COLO668 (cell line): ENCODE measurements around the gene FCHSD2.
"Not testable (repeated sequence)": the region's sequence is repeated elsewhere in the genome, so short reads cannot be mapped to it uniquely, and the experiment has no call there.

Source experiments
- DNase-seq: peaks from one replicate; lab custom pipeline; 2025; ENCODE audit not compliant: unreplicated experiment; lab: John Stamatoyannopoulos, UW

The FCHSD2 gene

DNA sequence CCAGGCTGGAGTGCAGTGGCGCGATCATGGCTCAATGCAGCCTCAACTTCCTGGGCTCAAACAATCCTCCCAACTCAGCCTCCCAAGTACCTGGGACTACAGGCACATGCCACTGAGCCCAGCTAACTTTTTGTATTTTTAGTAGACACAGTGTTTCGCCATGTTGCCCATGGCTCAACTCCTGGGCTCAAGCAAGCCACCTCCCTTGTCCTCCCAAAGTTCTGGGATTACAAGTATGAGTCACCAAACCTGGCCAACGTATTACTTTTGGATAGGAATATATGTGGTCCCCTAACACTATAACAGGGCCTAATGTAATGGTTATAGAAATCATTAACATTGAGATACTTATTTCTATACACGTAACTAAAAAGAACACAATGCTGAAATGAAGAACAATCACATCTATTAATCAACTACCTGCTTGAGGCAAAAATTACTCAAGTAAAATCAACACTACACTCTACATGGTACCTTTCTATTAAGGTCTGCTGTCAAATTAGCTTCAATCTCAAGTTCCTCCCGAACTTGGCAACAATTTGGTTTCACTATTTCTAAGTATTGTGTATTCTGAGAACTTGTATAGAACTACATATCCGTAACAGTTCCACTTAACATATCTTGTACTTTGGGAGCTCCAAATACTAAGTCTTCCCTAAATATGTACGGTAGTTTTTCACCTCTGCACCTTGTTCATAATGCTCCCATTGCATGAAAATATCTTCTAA lies 124.9 kb downstream of the FCHSD2 start:
- DNase-seq = no peak

DNA sequence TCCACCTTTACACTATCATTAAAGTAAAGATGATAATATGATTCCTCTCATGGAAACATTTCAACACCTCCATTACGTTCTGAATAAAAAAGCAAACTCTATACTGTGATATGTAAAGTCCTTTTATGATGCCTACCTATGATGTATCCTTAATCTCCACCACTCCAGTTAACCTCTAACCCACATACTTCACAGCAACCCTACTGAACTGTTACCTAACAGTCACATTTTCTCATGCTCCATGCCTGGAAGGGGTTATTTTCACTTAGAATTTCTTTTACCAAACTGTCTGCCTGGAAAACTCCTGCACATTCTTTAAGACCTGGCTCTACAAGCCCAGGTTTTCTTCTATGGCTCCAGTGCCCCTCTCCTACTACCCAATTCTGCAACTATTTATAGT lies 129.1 kb downstream of the FCHSD2 start:
- DNase-seq = no peak

DNA sequence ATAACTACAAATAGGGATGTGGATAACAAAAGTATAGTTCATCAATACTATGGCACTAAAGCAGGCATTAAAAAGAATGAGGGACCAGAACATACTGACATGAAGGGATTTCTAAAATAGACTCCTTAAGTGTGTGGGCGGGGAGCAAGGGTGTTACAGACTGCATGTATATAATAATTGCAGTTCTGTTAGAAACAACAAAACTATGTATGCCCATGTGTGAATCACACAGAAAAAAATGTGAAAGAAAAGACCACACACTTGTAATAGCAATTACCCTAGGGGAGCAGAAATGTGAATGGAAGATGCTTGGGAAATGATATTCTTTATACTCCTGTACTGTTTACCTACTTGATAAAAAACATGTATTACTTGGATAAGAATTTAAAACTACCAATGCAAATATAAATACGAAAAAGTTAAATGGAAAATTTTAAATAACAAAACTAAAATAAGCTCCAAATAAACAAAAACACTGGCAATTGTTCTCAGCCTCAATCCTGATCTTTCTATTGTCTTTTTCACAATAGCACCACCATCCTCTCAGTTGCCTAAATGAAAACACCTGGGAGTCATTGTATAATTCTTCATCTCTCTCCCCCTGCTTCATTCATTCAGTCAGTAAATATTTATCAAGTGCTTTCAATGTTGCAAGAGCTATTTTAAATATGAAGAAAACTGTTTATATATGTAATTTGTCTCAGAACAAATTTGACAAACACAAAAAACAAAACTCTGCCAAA lies 129.8 kb downstream of the FCHSD2 start:
- no peak for DNase-seq

DNA sequence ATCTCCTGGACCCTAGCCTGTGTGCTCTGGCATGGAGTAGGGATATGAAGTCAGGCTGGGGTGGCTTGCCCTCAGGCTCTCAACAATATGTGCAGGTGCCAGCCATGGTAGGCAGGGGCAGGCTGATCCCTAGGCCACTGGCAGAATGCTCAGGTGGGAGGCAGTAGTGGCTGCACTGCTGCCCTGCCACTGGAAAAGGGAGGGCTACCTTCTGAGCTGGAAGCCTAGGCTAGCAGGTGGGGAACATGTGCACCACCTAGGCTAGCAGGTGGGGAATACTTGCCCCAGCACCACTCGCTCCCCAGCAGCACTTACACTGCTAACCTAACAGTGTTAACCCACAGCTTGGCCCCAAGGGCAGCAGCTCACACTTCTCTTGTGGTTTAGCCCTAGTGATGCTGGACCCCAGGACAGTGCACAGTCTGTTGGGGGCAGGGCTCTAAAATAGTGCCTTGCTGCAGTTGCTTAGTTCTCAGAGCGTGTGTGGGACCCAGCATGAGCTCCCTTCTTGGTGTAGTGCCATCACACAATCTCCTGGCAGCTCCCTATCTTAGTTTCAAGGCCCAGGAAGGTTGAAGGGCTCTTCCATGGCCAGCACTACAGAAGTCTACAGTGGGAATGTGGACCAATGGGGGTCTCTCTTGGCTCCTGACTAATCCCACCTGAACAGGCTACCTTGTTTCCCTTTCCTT lies 130.8 kb downstream of the FCHSD2 start:
- DNase-seq = no peak

DNA sequence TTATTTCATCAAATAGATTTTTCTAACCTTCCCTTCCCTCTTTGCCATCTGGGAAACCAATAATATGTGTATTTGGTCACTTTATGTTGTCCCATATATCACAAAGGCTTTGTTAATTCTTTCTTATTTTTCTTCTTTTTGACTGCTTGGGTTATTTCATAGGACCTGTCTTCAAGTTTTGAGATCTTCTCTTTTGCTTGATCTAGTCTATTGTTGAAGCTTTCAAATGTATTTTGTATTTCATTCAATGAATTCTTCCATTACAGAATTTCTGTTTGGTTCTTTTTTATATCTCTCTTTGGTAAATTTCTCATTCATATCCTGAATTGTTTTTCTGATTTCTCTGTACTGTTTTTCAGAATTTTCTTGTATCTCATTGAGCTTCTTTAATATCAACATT lies 132.1 kb downstream of the FCHSD2 start:
- DNase-seq = no peak

DNA sequence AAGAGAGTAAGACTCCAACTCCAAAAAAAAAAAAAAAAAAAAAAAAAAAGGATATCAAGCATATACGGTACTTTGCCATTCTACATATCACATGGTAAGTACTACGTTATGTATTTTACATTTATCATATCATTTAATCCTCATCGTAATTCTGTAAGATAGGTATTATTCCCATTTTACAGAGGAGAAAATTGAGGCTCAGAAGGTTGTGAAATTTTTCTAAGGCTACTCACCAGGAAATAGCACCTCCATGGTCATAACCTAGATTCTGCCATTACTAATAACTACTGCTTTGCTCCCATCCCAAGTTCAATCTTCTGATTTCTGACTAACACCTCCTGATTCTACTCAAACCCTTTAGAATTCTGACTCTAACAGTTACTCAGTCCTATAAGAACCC lies 138.0 kb downstream of the FCHSD2 start:
- DNase-seq = no peak

DNA sequence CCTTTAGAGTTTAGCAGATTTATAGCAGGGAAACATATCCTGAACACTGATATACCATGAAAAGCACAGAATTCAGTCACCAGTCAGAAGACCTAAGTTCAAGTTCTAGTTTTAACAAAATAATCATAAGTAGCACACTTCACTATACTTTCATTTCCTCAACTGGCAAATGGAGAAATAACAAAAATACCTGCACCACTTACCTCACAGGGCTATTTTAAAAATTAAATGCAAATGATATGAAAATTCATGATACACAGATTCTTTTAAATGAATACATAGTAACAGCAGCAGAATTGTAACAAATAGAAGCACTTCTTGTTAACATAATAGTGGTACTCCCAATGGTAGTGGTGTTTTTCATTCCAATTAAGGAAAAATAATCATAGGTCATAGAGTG lies 139.0 kb downstream of the FCHSD2 start:
- no peak for DNase-seq

DNA sequence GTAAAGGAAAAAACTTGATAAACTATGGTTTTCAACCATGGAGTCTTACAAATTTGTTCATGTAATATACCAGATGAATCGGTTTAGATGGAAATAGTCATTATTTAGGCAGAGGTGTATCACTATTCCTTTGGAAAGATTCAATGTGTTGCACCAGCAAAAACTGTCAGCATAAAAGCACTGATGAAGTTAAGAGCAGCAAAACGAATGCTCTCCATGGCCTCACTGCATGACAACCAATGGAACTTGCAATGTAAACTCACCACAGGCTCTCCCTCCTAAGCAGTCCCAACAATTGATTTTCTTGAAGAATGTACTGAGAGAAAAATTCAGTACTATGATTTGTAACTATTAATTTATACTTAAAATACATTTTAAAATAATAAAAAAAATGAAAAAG lies 139.9 kb downstream of the FCHSD2 start:
- DNase-seq = no peak

DNA sequence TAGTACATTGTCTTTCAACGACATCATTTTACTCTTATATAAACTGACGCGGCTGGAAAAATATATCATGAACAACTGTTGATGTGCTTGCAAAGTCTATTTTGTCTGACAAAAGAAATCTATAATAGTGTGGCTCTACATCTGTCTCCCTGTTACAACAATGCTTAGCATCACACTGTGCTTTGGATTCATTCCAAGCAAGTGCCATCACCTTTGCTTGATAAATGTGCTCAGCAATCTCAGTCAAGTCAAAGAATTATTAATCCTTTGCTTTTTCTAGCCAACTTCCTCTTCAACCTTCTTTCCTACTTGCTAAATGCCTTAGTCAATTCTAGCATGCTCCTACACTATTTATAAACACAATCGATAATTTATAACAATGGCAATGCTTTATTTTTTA lies 140.5 kb downstream of the FCHSD2 start:
- DNase-seq = peak; percentile 16

DNA sequence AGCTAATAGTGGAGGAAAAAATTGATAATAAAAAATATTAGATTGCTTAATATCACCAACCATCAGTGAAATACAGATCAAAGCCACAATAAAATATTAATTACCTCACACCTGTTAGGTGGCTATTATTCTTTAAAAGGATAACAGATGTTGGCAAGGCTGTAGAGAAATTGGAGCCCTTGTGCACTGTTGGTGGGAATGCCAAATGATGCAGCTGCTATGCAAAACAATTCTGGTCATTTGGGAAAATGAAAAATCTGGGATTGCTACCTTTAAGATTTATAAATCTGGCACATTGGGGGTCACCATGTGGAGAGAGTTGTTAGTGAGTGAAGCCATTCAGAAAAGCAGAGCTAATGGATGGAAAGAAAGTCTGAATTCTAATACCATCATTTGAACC lies 143.4 kb downstream of the FCHSD2 start:
- DNase-seq = no peak

DNA sequence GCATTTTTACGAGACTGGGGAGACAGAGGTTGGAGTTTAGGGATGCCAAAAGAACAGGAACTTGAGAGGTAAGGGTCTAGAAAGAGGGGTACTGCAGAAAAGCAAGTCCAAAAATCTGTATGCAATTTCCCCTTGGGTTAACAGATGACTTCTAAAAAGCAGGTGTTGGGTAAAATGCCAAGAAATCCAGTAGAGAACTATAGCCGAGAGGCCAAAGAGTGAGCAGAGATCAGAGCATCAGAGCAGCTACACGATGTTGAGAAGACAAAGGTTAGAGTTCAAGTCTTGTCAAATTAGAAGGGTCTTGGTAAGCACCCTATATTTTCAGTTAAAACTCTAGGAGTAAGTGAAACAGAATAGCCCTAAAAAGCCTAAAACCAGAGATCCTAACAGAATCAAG lies 145.2 kb downstream of the FCHSD2 start:
- DNase-seq = no peak

DNA sequence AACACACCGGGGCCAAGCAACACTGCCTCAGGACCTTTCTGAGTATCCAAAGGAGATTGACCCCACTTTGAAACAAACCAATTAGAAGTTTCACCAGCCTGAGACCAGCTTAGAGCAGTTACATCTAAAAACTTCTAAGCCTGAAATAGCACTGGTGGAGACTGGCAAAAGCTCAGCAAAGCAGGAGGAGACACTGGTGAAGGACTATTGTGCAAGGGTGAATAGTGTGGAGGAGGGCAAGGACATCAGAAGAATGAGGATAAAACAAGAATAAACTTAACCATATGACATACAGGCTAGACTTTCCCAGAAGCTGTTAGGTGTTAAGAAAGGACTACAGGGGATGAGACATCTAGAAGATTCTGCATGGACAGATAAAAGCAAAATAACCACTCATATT lies 152.4 kb downstream of the FCHSD2 start:
- no peak for DNase-seq

DNA sequence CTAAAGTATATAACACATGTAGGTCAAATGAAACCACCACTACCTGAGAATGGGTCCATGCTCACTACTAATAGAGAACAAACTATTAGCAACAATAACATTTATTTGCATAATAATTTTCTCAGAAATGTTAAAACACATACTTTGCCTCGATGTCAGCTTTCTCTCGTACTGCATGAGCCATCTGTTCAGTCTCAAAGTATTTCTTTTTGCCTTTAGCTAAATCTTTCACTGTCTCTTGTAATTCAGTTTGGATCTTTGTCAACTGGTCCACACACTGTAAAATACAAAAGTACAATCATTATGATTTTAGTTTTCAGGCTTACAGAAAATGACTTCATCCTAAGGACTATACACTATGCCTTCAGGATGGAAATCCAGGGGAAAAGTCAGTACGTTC lies 153.3 kb downstream of the FCHSD2 start:
- no peak for DNase-seq

DNA sequence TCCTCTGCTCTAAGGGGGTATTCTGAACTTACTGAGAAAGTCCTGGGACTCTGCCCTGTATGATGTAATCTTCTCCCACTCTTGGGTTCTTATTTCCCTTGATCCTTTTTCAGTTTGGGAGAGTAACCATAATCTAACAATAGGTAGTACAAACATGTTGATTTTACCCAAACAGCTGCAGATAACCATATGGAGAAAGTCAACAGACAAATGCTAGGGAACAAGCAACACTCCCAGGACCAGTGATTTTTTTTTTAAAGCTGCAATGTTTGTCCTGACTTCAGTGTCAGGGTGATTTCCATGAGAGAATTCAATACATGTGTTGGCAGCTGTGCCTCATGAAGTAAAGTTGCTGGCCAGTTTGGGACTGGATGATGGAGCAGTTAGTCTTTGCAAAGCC lies 156.5 kb downstream of the FCHSD2 start:
- no peak for DNase-seq

DNA sequence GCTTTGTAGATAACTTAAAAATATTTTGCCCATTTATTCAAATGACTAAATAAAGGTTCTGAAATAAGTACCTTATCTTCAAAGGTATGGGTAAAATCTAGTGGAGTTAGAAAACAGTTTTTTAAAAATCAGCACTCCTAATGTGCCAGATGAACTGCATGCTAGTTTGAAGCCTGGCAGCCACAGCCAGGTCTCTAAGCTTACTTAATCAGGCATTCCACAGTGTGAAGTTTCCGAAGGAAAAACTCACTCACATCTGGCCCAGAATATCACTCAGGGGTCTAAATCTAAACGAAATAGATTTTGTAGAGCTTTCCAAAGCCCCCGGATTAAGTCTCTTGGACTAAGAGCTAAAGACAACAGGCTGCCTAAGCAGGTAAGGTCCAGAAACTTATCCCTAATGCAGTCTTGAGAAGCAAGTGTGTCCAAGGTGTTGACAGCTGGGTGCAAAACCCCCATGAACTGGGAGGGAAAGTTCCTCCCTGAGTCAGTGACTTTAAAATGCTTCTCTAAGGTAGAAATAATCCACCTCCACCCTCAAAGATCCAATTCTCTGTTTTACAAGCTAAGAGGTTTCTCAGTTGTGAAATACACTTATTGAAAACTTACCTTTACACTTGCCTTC lies 157.6 kb downstream of the FCHSD2 start:
- DNase-seq = no peak

DNA sequence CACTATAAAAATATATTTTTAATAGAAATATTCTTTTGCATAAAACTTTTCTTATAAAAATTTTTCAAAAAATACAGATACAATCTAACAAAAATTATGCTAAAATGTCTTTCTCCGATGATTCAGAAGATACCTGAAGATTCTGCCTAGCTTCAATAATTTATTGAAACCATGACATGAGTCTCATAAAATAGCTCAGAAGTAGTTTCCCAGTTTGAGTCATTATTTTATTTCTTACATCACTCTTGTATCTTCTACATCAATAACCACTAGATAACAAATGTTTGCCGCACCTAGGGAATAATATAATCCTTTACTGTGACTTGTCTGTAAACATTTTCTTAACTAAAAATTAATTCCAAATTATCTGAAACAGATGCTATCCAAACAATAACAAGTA lies 158.6 kb downstream of the FCHSD2 start:
- no peak for DNase-seq

DNA sequence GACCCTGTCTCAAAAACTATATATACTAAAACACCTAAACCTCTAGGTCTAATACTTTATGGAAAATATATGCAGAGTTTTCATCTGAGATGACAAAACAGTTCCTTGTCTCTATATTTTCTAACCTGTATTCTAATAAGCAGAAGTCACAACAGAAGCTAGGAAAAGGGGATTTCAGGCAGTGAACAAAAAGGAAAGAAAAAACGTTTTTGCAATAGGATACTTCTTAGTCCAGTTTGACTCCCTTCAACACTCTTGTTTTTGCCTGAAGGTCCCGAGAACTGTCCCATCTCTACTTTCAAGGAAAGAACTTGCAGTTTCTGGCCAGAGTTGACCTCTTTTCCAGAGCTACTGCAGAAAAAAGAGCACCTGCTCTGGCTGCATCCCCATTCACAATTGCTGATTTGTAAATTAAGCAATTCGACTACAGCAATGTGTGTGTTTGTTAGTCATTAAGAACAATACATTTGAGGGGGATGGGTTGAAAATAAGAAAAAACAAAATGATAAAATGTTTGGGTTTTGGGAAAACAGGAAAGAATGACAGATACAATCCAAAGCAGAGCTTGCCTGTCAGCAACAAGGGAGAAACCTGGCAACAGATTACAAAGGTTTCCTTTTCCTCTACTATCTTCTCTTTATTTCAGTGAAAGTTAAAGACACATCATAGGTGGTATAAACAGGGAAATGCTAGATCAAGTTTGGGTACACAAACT lies 160.0 kb downstream of the FCHSD2 start:
- DNase-seq = no peak

DNA sequence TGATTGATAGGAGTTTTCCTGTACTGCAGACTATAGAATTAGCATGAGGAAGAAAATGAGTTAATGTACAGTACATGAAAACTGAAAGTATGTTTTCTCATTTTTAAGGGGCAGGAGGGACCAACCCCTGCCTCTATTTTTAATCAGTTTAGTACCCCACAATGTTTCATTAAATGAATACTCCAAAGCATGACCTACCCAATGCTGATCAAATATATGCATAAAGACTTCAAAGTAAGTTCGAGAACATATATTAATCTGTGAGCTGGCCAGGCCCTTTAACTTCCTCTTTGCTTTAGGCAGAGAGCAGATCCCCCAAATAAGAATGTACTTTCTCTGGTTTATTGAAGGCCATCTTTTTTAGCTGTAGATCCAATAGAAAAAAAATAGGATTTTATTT lies 161.0 kb downstream of the FCHSD2 start:
- no peak for DNase-seq

DNA sequence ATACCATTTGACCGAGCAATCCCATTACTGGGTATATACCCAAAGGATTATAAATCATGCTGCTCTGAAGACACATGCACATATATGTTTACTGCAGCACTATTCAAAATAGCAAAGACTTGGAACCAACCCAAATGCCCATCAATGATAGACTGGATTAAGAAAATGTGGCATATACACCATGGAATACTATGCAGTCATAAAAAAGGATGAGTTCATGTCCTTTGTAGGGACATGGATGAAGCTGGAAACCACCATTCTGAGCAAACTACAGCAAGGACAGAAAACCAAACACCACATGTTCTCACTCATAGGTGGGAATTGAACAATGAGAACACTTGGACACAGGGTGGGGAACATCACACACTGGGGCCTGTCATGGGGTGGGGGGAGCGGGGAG lies 164.3 kb downstream of the FCHSD2 start:
- DNase-seq = not testable (repeated sequence)

DNA sequence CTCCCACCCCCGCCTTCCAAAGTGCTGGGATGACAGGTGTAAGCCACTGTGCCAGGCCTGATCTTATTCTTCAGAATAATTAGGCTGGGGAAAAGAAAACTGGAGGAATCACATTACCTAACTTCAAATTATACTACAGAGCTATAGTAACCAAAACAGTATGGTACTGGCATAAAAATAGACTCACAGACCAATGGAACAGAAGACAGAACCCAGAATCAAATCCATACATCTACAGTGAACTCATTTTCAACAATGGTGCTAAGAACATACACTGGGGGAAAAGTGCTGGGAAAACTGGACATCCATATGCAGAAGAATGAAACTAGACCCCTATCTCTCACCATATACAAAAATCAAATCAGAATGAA lies 165.6 kb downstream of the FCHSD2 start:
- DNase-seq = not testable (repeated sequence)
